SK-N-SH (cell line): ENCODE results near the gene TSR2.

Source experiments
- FOSL2 ChIP-seq: IDR thresholded peaks from 2 replicates; pipeline ENCODE4 v1.4.0; 2012; ENCODE audit warnings: low read depth, mild to moderate bottlenecking, moderate library complexity, borderline replicate concordance
- FOXM1 ChIP-seq: IDR thresholded peaks from 2 replicates; pipeline ENCODE4 v1.4.0; 2012; ENCODE audit warnings: low read depth, mild to moderate bottlenecking
- GABPA ChIP-seq: IDR thresholded peaks from 2 replicates; pipeline ENCODE4 v1.4.0; 2012; ENCODE audit warnings: low read depth, mild to moderate bottlenecking
- MXI1 ChIP-seq: IDR thresholded peaks from 2 replicates; pipeline ENCODE4 v1.6.1; 2012; ENCODE audit warnings: mild to moderate bottlenecking, low read depth, low read length, improper control_type of control experiment
- NRF1 ChIP-seq: IDR thresholded peaks from 2 replicates; pipeline ENCODE4 v1.6.1; 2012; ENCODE audit warnings: low read depth, mild to moderate bottlenecking, low read length
- POLR2AphosphoS5 ChIP-seq: IDR thresholded peaks from 2 replicates; pipeline ENCODE4 v1.6.1; 2012; ENCODE audit warnings: low read depth, low read length
- RFX5 ChIP-seq: IDR thresholded peaks from 2 replicates; pipeline ENCODE4 v1.6.1; 2012; ENCODE audit warnings: mild to moderate bottlenecking, improper control_type of control experiment, low read length
- SIN3A ChIP-seq: IDR thresholded peaks from 2 replicates; pipeline ENCODE4 v1.6.1; 2012; ENCODE audit warnings: low read depth, mild to moderate bottlenecking, low read length, moderate library complexity, borderline replicate concordance
- SMC3 ChIP-seq: IDR thresholded peaks from 2 replicates; pipeline ENCODE4 v1.6.1; 2012; ENCODE audit warnings: low read depth, low read length, improper control_type of control experiment
- YY1 ChIP-seq: IDR thresholded peaks from 2 replicates; pipeline ENCODE4 v1.4.0; 2012; ENCODE audit warnings: low read depth, mild to moderate bottlenecking
- TF ChIP-seq, protein P1 (sequence below): fragments of 200-600 bp; sonication (generic); IDR thresholded peaks from 2 replicates; pipeline ENCODE4 v1.6.1; 2017; ENCODE audit warnings: antibody characterized with exemption, mild to moderate bottlenecking, moderate library complexity
- TF ChIP-seq, protein P2 (sequence below): IDR thresholded peaks from 2 replicates; pipeline ENCODE4 v1.4.0; 2012; ENCODE audit warnings: low read depth
- TF ChIP-seq, protein P3 (sequence below): IDR thresholded peaks from 2 replicates; pipeline ENCODE4 v1.6.1; 2012; ENCODE audit warnings: mild to moderate bottlenecking, low read depth, low read length, moderate library complexity
- TF ChIP-seq, protein P4 (sequence below): IDR thresholded peaks from 2 replicates; pipeline ENCODE4 v1.4.0; 2012; ENCODE audit warnings: low read depth, borderline replicate concordance

DNA sequence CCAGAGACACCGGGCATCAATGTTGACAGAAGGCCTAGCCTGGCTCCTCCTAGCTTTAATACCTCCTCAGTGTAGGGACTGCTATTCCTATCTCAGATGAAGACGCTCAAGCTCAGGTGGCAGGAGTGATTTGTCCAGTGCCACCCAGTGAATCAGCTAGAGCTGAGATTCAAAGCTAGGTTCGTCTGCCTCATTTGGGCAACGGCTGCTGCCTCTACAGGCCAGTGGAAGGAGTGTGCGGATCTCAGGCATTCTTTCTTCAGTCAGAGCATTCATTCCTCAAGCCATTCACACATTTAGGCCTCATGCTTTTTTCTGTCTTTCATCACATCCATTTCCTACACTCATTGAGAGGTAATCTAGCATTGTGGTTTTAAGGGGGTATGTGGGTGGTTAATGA lies 7.3 kb downstream of the TSR2 start:
- TF ChIP-seq, protein P1, sequence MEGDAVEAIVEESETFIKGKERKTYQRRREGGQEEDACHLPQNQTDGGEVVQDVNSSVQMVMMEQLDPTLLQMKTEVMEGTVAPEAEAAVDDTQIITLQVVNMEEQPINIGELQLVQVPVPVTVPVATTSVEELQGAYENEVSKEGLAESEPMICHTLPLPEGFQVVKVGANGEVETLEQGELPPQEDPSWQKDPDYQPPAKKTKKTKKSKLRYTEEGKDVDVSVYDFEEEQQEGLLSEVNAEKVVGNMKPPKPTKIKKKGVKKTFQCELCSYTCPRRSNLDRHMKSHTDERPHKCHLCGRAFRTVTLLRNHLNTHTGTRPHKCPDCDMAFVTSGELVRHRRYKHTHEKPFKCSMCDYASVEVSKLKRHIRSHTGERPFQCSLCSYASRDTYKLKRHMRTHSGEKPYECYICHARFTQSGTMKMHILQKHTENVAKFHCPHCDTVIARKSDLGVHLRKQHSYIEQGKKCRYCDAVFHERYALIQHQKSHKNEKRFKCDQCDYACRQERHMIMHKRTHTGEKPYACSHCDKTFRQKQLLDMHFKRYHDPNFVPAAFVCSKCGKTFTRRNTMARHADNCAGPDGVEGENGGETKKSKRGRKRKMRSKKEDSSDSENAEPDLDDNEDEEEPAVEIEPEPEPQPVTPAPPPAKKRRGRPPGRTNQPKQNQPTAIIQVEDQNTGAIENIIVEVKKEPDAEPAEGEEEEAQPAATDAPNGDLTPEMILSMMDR, result peak; percentile 32
- TF ChIP-seq YY1 (no peak), NRF1 (no peak), POLR2AphosphoS5 (no peak), SMC3 (no peak), RFX5 (no peak), MXI1 (no peak), SIN3A (no peak), GABPA (no peak), FOXM1 (no peak), FOSL2 (no peak)
- TF ChIP-seq, protein P2, sequence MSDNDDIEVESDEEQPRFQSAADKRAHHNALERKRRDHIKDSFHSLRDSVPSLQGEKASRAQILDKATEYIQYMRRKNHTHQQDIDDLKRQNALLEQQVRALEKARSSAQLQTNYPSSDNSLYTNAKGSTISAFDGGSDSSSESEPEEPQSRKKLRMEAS, result no peak
- TF ChIP-seq, protein P3, sequence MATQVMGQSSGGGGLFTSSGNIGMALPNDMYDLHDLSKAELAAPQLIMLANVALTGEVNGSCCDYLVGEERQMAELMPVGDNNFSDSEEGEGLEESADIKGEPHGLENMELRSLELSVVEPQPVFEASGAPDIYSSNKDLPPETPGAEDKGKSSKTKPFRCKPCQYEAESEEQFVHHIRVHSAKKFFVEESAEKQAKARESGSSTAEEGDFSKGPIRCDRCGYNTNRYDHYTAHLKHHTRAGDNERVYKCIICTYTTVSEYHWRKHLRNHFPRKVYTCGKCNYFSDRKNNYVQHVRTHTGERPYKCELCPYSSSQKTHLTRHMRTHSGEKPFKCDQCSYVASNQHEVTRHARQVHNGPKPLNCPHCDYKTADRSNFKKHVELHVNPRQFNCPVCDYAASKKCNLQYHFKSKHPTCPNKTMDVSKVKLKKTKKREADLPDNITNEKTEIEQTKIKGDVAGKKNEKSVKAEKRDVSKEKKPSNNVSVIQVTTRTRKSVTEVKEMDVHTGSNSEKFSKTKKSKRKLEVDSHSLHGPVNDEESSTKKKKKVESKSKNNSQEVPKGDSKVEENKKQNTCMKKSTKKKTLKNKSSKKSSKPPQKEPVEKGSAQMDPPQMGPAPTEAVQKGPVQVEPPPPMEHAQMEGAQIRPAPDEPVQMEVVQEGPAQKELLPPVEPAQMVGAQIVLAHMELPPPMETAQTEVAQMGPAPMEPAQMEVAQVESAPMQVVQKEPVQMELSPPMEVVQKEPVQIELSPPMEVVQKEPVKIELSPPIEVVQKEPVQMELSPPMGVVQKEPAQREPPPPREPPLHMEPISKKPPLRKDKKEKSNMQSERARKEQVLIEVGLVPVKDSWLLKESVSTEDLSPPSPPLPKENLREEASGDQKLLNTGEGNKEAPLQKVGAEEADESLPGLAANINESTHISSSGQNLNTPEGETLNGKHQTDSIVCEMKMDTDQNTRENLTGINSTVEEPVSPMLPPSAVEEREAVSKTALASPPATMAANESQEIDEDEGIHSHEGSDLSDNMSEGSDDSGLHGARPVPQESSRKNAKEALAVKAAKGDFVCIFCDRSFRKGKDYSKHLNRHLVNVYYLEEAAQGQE, result no peak
- TF ChIP-seq, protein P4, sequence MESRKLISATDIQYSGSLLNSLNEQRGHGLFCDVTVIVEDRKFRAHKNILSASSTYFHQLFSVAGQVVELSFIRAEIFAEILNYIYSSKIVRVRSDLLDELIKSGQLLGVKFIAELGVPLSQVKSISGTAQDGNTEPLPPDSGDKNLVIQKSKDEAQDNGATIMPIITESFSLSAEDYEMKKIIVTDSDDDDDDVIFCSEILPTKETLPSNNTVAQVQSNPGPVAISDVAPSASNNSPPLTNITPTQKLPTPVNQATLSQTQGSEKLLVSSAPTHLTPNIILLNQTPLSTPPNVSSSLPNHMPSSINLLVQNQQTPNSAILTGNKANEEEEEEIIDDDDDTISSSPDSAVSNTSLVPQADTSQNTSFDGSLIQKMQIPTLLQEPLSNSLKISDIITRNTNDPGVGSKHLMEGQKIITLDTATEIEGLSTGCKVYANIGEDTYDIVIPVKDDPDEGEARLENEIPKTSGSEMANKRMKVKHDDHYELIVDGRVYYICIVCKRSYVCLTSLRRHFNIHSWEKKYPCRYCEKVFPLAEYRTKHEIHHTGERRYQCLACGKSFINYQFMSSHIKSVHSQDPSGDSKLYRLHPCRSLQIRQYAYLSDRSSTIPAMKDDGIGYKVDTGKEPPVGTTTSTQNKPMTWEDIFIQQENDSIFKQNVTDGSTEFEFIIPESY, result no peak
